GM18861 (cell line): Measurements from ENCODE around the gene ZNF436.
"Not testable (repeated sequence)": the region's sequence is repeated elsewhere in the genome, so short reads cannot be mapped to it uniquely, and the experiment has no call there.

ENCODE experiments used
- ATAC-seq: cut with Tn5 transposase; IDR thresholded peaks from one replicate; pipeline ENCODE4 v1.9.1; 2021; ENCODE audit not compliant: unreplicated experiment

ZNF436 gene

DNA sequence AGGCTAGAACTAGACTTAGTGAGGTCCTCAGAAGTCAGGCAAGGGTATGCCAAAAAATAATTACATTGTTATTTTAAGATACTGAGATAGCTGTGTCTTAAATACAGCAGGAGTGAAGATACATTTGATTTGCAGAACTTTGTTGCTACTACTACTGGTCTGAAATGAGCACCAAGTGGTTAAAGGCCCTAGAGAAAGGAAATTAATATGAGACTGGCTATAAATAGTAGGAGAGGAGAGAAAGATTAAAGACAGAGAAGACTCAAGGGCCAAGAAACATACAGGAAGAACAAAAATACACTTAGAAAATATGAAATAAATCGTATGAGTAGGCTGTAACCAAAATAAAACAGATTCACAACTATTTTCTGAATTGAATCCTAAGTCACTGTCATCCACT lies 46.9 kb downstream of the ZNF436 start:
- ATAC-seq = no peak

DNA sequence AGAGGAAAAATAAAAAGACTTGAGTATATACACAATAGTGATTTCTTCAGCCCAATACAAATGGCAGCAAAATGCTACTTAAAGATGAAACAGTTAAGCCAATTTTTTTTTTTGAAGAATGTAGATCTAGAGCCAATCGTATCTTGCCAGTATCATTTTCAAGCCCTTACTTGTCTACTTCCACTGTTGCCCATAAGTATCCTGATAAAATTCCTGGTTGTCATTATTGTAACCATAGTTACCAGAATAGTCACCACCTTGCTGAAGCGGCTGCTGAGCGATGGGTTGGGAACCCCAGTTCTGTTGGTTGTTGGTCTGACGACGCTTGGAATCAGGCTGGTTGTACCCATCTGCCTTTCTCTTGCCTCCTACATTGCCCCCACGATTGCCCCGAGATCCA lies 59.4 kb downstream of the ZNF436 start:
- ATAC-seq = not testable (repeated sequence)
